Activated CD4-positive, alpha-beta memory T cell treated with anti-CD3 and anti-CD28 coated beads, Interleukin-2, amount 10 ng/mL, durations not matched to agents 7 days and 5 days (primary cell): ENCODE data around the gene PYGO1. TPM values are rescaled to one million over a fixed set of nuclear protein-coding genes. Genes with fewer than 3 reads are reported as not detected.

Experiments
- CTCF ChIA-PET: fragments of 350-600 bp; sonication (Branson Sonifier 250); formaldehyde crosslinking; loops from one replicate; lab custom pipeline; 2021; ENCODE audit warnings: antibody characterized with exemption, inconsistent platforms; lab: Charles Lee
- POLR2A ChIA-PET: fragments of 350-600 bp; sonication (Branson Sonifier 250); formaldehyde crosslinking; loops from one replicate; lab custom pipeline; 2021; ENCODE audit warnings: antibody characterized with exemption; lab: Charles Lee
- DNase-seq: peaks from one replicate; pipeline ENCODE4 v3.0.0-alpha.2; 2020
- H3K27ac Mint-ChIP-seq: one replicate; pipeline ENCODE4 v1.8.0; 2021; ENCODE audit warnings: mild to moderate bottlenecking, mixed read lengths
- H3K27me3 Mint-ChIP-seq: one replicate; pipeline ENCODE4 v1.8.0; 2021; ENCODE audit warnings: mixed read lengths
- H3K36me3 Mint-ChIP-seq: one replicate; pipeline ENCODE4 v1.8.0; 2021; ENCODE audit warnings: low read depth, mixed read lengths
- H3K4me1 Mint-ChIP-seq: one replicate; pipeline ENCODE4 v1.8.0; 2021; ENCODE audit warnings: mixed read lengths
- H3K4me3 Mint-ChIP-seq: one replicate; pipeline ENCODE4 v1.8.0; 2021; ENCODE audit warnings: mild to moderate bottlenecking, mixed read lengths
- H3K9me3 Mint-ChIP-seq: one replicate; pipeline ENCODE4 v1.8.0; 2021; ENCODE audit warnings: mixed read lengths
- total RNA-seq, 2 experiments: library from RNA; stranded (reverse); gene quantifications; one replicate each; pipeline ENCODE4 v1.2.3, GENCODE V29; 2021

PYGO1 gene
- total RNA-seq = not detected

GRCh38 chr15:55588070-55588814 is at the start of gene PYGO1:
PYGO1 (minus strand) TSS chr15:55588345; CDS start chr15:55587883, 462 bp downstream.
- H3K27ac Mint-ChIP-seq = no peak within 1 kb of the TSS
- H3K4me1 Mint-ChIP-seq = peaks cover 2% of the 10 kb centered on the region
- peaks cover 3% of the 10 kb centered on the region for H3K36me3 Mint-ChIP-seq
- peaks cover 43% of the 10 kb centered on the region for H3K27me3 Mint-ChIP-seq
- H3K4me3 Mint-ChIP-seq = peak within 1 kb of the TSS; percentile 28
- CTCF ChIA-PET = interaction anchor here (0.6 kb wide), 2 partner anchors 209 to 473 kb away, joined by 3 to 6 read pairs; no protein-coding TSS in a partner anchor
- peak; percentile 28 for DNase-seq
- POLR2A ChIA-PET = no interaction called here
- H3K9me3 Mint-ChIP-seq = peaks cover 2% of the 10 kb centered on the region

GRCh38 chr15:55637086-55637485 is 48.9 kb upstream of the PYGO1 start:
- CTCF ChIA-PET = no interaction called here

GRCh38 chr15:55633731-55634130 is 45.6 kb upstream of the PYGO1 start:
- peaks cover 12% of the 10 kb centered on the region for H3K27me3 Mint-ChIP-seq
- CTCF ChIA-PET = interaction anchor here (0.7 kb wide), 1 partner anchor 61 kb away, joined by 3 read pairs; no protein-coding TSS in a partner anchor
- H3K27ac Mint-ChIP-seq = no peak overlapping the region
- H3K36me3 Mint-ChIP-seq = no peaks in the 10 kb centered on the region
- H3K9me3 Mint-ChIP-seq = no peaks in the 10 kb centered on the region
- no peak overlapping the region for H3K4me3 Mint-ChIP-seq
- H3K4me1 Mint-ChIP-seq = no peaks in the 10 kb centered on the region
- POLR2A ChIA-PET = interaction anchor here (0.6 kb wide), 1 partner anchor 213 kb away, joined by 3 read pairs; no protein-coding TSS in a partner anchor
- DNase-seq = no peak

More at GRCh38 chr15:55637086-55637485, 48.9 kb upstream of the PYGO1 start:
- H3K27me3 Mint-ChIP-seq = peaks cover 17% of the 10 kb centered on the region
- no peak overlapping the region for H3K4me3 Mint-ChIP-seq
- no peaks in the 10 kb centered on the region for H3K36me3 Mint-ChIP-seq
- no peaks in the 10 kb centered on the region for H3K9me3 Mint-ChIP-seq
- POLR2A ChIA-PET = no interaction called here
- H3K4me1 Mint-ChIP-seq = no peaks in the 10 kb centered on the region
- DNase-seq = no peak
- H3K27ac Mint-ChIP-seq = no peak overlapping the region

GRCh38 chr15:55632434-55632833 is 44.3 kb upstream of the PYGO1 start:
- CTCF ChIA-PET = no interaction called here
- Mint-ChIP-seq H3K36me3 (no peaks in the 10 kb centered on the region), H3K4me1 (no peaks in the 10 kb centered on the region), H3K9me3 (no peaks in the 10 kb centered on the region), H3K4me3 (no peak overlapping the region), H3K27ac (no peak overlapping the region), H3K27me3 (peaks cover 11% of the 10 kb centered on the region)
- no peak for DNase-seq
- POLR2A ChIA-PET = no interaction called here

- ChIA-PET POLR2A (no interaction called here), CTCF (no interaction called here)
- no peak for DNase-seq
- H3K4me1 Mint-ChIP-seq = no peaks in the 10 kb centered on the region
- H3K9me3 Mint-ChIP-seq = no peaks in the 10 kb centered on the region
- peaks cover 11% of the 10 kb centered on the region for H3K27me3 Mint-ChIP-seq
- H3K36me3 Mint-ChIP-seq = no peaks in the 10 kb centered on the region
- H3K27ac Mint-ChIP-seq = no peak overlapping the region
- no peak overlapping the region for H3K4me3 Mint-ChIP-seq
Observed at GRCh38 chr15:55630858-55631257, 42.7 kb upstream of the PYGO1 start.

- CTCF ChIA-PET = no interaction called here
- no peaks in the 10 kb centered on the region for H3K9me3 Mint-ChIP-seq
- POLR2A ChIA-PET = no interaction called here
- H3K4me3 Mint-ChIP-seq = no peak overlapping the region
- H3K4me1 Mint-ChIP-seq = no peaks in the 10 kb centered on the region
- no peaks in the 10 kb centered on the region for H3K36me3 Mint-ChIP-seq
- H3K27ac Mint-ChIP-seq = no peak overlapping the region
- DNase-seq = no peak
- peaks cover 11% of the 10 kb centered on the region for H3K27me3 Mint-ChIP-seq
Observed at GRCh38 chr15:55628369-55628730, 40.2 kb upstream of the PYGO1 start.

- peaks cover 10% of the 10 kb centered on the region for H3K27me3 Mint-ChIP-seq
- no peaks in the 10 kb centered on the region for H3K9me3 Mint-ChIP-seq
- ChIA-PET CTCF (no interaction called here), POLR2A (no interaction called here)
- no peak overlapping the region for H3K27ac Mint-ChIP-seq
- H3K36me3 Mint-ChIP-seq = no peaks in the 10 kb centered on the region
- no peaks in the 10 kb centered on the region for H3K4me1 Mint-ChIP-seq
- no peak for DNase-seq
- H3K4me3 Mint-ChIP-seq = no peak overlapping the region
Observed at GRCh38 chr15:55627730-55628368, 39.7 kb upstream of the PYGO1 start.

GRCh38 chr15:55619783-55620182 is 31.6 kb upstream of the PYGO1 start:
- CTCF ChIA-PET = no interaction called here

GRCh38 chr15:55618387-55618786 is 30.2 kb upstream of the PYGO1 start:
- POLR2A ChIA-PET = no interaction called here
- H3K9me3 Mint-ChIP-seq = no peaks in the 10 kb centered on the region
- H3K36me3 Mint-ChIP-seq = no peaks in the 10 kb centered on the region
- no peak overlapping the region for H3K4me3 Mint-ChIP-seq
- no peak overlapping the region for H3K27ac Mint-ChIP-seq
- CTCF ChIA-PET = no interaction called here
- peaks cover 30% of the 10 kb centered on the region for H3K27me3 Mint-ChIP-seq
- H3K4me1 Mint-ChIP-seq = no peaks in the 10 kb centered on the region
- no peak for DNase-seq

More at GRCh38 chr15:55619783-55620182, 31.6 kb upstream of the PYGO1 start:
- Mint-ChIP-seq H3K4me3 (no peak overlapping the region), H3K4me1 (no peaks in the 10 kb centered on the region), H3K9me3 (no peaks in the 10 kb centered on the region), H3K27ac (no peak overlapping the region), H3K36me3 (no peaks in the 10 kb centered on the region), H3K27me3 (peaks cover 21% of the 10 kb centered on the region)
- POLR2A ChIA-PET = no interaction called here
- no peak for DNase-seq

GRCh38 chr15:55615445-55615844 is 27.3 kb upstream of the PYGO1 start:
- no peak overlapping the region for H3K4me3 Mint-ChIP-seq
- ChIA-PET POLR2A (no interaction called here), CTCF (no interaction called here)
- no peaks in the 10 kb centered on the region for H3K9me3 Mint-ChIP-seq
- peaks cover 41% of the 10 kb centered on the region for H3K27me3 Mint-ChIP-seq
- H3K27ac Mint-ChIP-seq = no peak overlapping the region
- no peaks in the 10 kb centered on the region for H3K36me3 Mint-ChIP-seq
- H3K4me1 Mint-ChIP-seq = no peaks in the 10 kb centered on the region
- no peak for DNase-seq

- Mint-ChIP-seq H3K4me1 (no peaks in the 10 kb centered on the region), H3K4me3 (no peak overlapping the region), H3K27ac (no peak overlapping the region), H3K9me3 (no peaks in the 10 kb centered on the region), H3K27me3 (peaks cover 39% of the 10 kb centered on the region), H3K36me3 (no peaks in the 10 kb centered on the region)
- ChIA-PET CTCF (no interaction called here), POLR2A (no interaction called here)
- no peak for DNase-seq
Observed at GRCh38 chr15:55613727-55614126, 25.6 kb upstream of the PYGO1 start.

GRCh38 chr15:55606214-55606613 is 18.1 kb upstream of the PYGO1 start:
- H3K4me3 Mint-ChIP-seq = no peak overlapping the region
- ChIA-PET CTCF (no interaction called here), POLR2A (no interaction called here)
- peaks cover 10% of the 10 kb centered on the region for H3K27me3 Mint-ChIP-seq
- H3K36me3 Mint-ChIP-seq = no peaks in the 10 kb centered on the region
- H3K9me3 Mint-ChIP-seq = no peaks in the 10 kb centered on the region
- H3K27ac Mint-ChIP-seq = no peak overlapping the region
- no peak for DNase-seq
- H3K4me1 Mint-ChIP-seq = no peaks in the 10 kb centered on the region

GRCh38 chr15:55601374-55601773 is 13.2 kb upstream of the PYGO1 start:
- H3K27ac Mint-ChIP-seq = no peak overlapping the region
- no peaks in the 10 kb centered on the region for H3K36me3 Mint-ChIP-seq
- DNase-seq = no peak
- ChIA-PET POLR2A (no interaction called here), CTCF (no interaction called here)
- no peaks in the 10 kb centered on the region for H3K4me1 Mint-ChIP-seq
- peaks cover 11% of the 10 kb centered on the region for H3K27me3 Mint-ChIP-seq
- H3K4me3 Mint-ChIP-seq = no peak overlapping the region
- no peaks in the 10 kb centered on the region for H3K9me3 Mint-ChIP-seq
